Spleen (tissue), 11 donors: ENCODE data around the gene CAMTA1. TPM values are rescaled to one million over a fixed set of nuclear protein-coding genes. Genes with fewer than 3 reads are reported as not detected.

Experiments used
- DNase-seq: peaks from one replicate; pipeline ENCODE4 v3.0.0-alpha.2; 2020
- H3K27ac ChIP-seq, 8 donors: fragments of 200-600 bp; sonication (generic) in 7 of 8; 1 replicate in 4 of 8; 2 replicates in 4 of 8; pipeline versions ENCODE4 v1.5.0 to v1.8.0; 2016 to 2021; ENCODE audit warnings: inconsistent platforms in 4 of 8, mild to moderate bottlenecking in 4 of 8, moderate library complexity in 1 of 8
- H3K27me3 ChIP-seq, 7 donors: fragments of 200-600 bp; sonication (generic) in 6 of 7; replicated peaks in 1 of 7; 1 replicate in 4 of 7; 2 replicates in 3 of 7; pipeline versions ENCODE4 v1.5.0 to v1.8.0; 2016 to 2021; ENCODE audit warnings: inconsistent platforms in 3 of 7, mild to moderate bottlenecking in 1 of 7
- H3K36me3 ChIP-seq, 6 donors: fragments of 200-600 bp; sonication (generic) in 5 of 6; 1 replicate in 4 of 6; 2 replicates in 2 of 6; pipeline versions ENCODE4 v1.5.0 to v1.8.0; 2016 to 2021; ENCODE audit warnings: inconsistent platforms in 2 of 6
- H3K4me1 ChIP-seq, 6 donors: fragments of 200-600 bp; sonication (generic) in 5 of 6; 1 replicate in 3 of 6; 2 replicates in 3 of 6; pipeline versions ENCODE4 v1.5.0 to v1.8.0; 2016 to 2021; ENCODE audit warnings: inconsistent platforms in 3 of 6
- H3K4me3 ChIP-seq, 8 donors: fragments of 200-600 bp; sonication (generic) in 7 of 8; 1 replicate in 4 of 8; 2 replicates in 4 of 8; pipeline versions ENCODE4 v1.5.0 to v1.8.0; 2016 to 2021; ENCODE audit warnings: inconsistent platforms in 4 of 8, mild to moderate bottlenecking in 4 of 8, moderate library complexity in 2 of 8
- H3K9me3 ChIP-seq, 8 donors: fragments of 200-600 bp; sonication (generic) in 7 of 8; 1 replicate in 4 of 8; 2 replicates in 4 of 8; pipeline versions ENCODE4 v1.5.0 to v1.8.0; 2016 to 2021; ENCODE audit warnings: inconsistent platforms in 4 of 8
- CTCF ChIP-seq, 11 experiments: fragments of 200-600 bp in 7 of 11; fragments of 450-650 bp in 4 of 11; sonication (generic) in 4 of 11; IDR thresholded peaks in 8 of 11; conservative IDR thresholded peaks in 3 of 11; 1 replicate in 7 of 11; 2 replicates in 4 of 11; pipeline versions ENCODE4 v1.4.0 to v1.8.0; 2016 to 2021; ENCODE audit warnings: antibody characterized with exemption in 11 of 11, inconsistent platforms in 4 of 11, mild to moderate bottlenecking in 1 of 11
- POLR2A ChIP-seq, 3 donors: fragments of 450-650 bp; IDR thresholded peaks; one replicate each; pipeline ENCODE4 v1.5.1; 2017; ENCODE audit warnings: antibody characterized with exemption in 3 of 3, mild to moderate bottlenecking in 1 of 3
- POLR2AphosphoS5 ChIP-seq, 3 donors: sonication (generic); formaldehyde crosslinking; IDR thresholded peaks; one replicate each; pipeline ENCODE4 v1.5.1; 2017; ENCODE audit warnings: antibody characterized with exemption in 3 of 3
- WGBS, 5 donors: extraction: QIAGEN DNeasy Blood & Tissue Kit in 3 of 5; methylation state at CpG; one replicate each; pipeline versions ENCODE4 v1.1.5 to v1.1.7; 2013 to 2018; 5-methylcytosine and 5-hydroxymethylcytosine counted together
- intact Hi-C: fragments of 100-400 bp; cut with DNase I; formaldehyde crosslinking; loops from one replicate; pipeline ENCODE4 v1.15.0; 2023; ENCODE audit warnings: low total_unique reads
- polyA plus RNA-seq, 3 donors: library from polyadenylated mRNA; stranded (reverse); fragments of 200-250 nt; gene quantifications; one replicate each; pipeline ENCODE4 v1.2.1, GENCODE V29; 2013
- total RNA-seq, 7 donors: library from RNA; depleted of rRNA in 3 of 7; stranded (reverse); fragments of >200 nt in 3 of 7; fragmentation: NEBNext Ultra II Directional in 4 of 7; extraction: Animal tissue kit (Norgen Biotek cat#: 25700) in 4 of 7; gene quantifications; one replicate each; pipeline versions ENCODE4 v1.1.0 to v1.2.1, GENCODE V29; 2016 to 2021
- donor health status: healthy with polysubstance abuse.
- donor health status: DM: no; HTN: no; CAD: no; lungs with moderate emphysema.
- donor health status: DM: no; HTN: no; CAD: no.
- donor health status: Bipolar disorder and iron deficiency.
- donor health status: healthy.
- donor health status: DM: no; HTN: no; CAD: no.
- donor health status: DM: yes; HTN: yes; CAD: no.

Gene CAMTA1
- total and polyA plus RNA-seq, 10 donors, result 53.0 to 106 (median 77.3) TPM

- no peak for DNase-seq
- no peaks in the 10 kb centered on the region for H3K9me3 ChIP-seq
- H3K4me3 ChIP-seq, result no peak overlapping the region
- no peaks in the 10 kb centered on the region for H3K36me3 ChIP-seq
- H3K4me1 ChIP-seq, result no peaks in the 10 kb centered on the region
- no peaks in the 10 kb centered on the region for H3K27me3 ChIP-seq
- TF ChIP-seq POLR2AphosphoS5 (IDR thresholded peaks at IDR 0.05), result no peak
- intact Hi-C loops, result no loop called here
- no peak overlapping the region for H3K27ac ChIP-seq
- WGBS, 5 donors, result 73 to 91% (median 85%) methylated on average over 4 of the region's 4 CpGs
Measured at GRCh38 chr1:6948861-6949260, 163.6 kb downstream of the CAMTA1 start.

- no peaks in the 10 kb centered on the region for H3K9me3 ChIP-seq
- 78 to 89% (median 87%) methylated on average over 8 to 9 of the region's 9 CpGs for WGBS, 5 donors
- TF ChIP-seq POLR2A (IDR thresholded peaks at IDR 0.05), result no peak
- no peak for TF ChIP-seq CTCF (IDR thresholded peaks at IDR 0.05 in 8 of 11, conservative IDR thresholded peaks at IDR 0.05 in 3 of 11)
- no peak for TF ChIP-seq POLR2AphosphoS5 (IDR thresholded peaks at IDR 0.05)
Measured at GRCh38 chr1:6950001-6950765, 164.9 kb downstream of the CAMTA1 start.

GRCh38 chr1:6951536-6951935 is 166.3 kb downstream of the CAMTA1 start:
- Histone ChIP-seq H3K36me3 (no peaks in the 10 kb centered on the region), H3K27me3 (no peaks in the 10 kb centered on the region), H3K4me1 (peaks cover 0 to 8% (median 0%) of the 10 kb centered on the region in 6 donors), H3K9me3 (no peaks in the 10 kb centered on the region), H3K27ac (no peak overlapping the region), H3K4me3 (no peak overlapping the region)
- no peak for TF ChIP-seq POLR2AphosphoS5 (IDR thresholded peaks at IDR 0.05)
- TF ChIP-seq POLR2A (IDR thresholded peaks at IDR 0.05), result no peak
- no peak for TF ChIP-seq CTCF (IDR thresholded peaks at IDR 0.05 in 8 of 11, conservative IDR thresholded peaks at IDR 0.05 in 3 of 11)
- intact Hi-C loops, result no loop called here
- WGBS, 5 donors, result 85 to 94% (median 93%) methylated on average over 6 to 12 of the region's 12 CpGs
- DNase-seq, result no peak

More at GRCh38 chr1:6950001-6950765, 164.9 kb downstream of the CAMTA1 start:
- H3K27ac ChIP-seq, result no peak overlapping the region
- no peaks in the 10 kb centered on the region for H3K4me1 ChIP-seq
- intact Hi-C loops, result no loop called here
- no peak for DNase-seq
- H3K4me3 ChIP-seq, result no peak overlapping the region
- H3K36me3 ChIP-seq, result no peaks in the 10 kb centered on the region
- H3K27me3 ChIP-seq, result no peaks in the 10 kb centered on the region

- Histone ChIP-seq H3K36me3 (no peaks in the 10 kb centered on the region), H3K4me1 (peaks cover 0 to 8% (median 0%) of the 10 kb centered on the region in 6 donors), H3K4me3 (no peak overlapping the region), H3K27ac (no peak overlapping the region), H3K9me3 (no peaks in the 10 kb centered on the region), H3K27me3 (no peaks in the 10 kb centered on the region)
- intact Hi-C loops, result no loop called here
- WGBS, 5 donors, result 80 to 95% (median 85%) methylated on average over 12 of the region's 12 CpGs
- no peak for DNase-seq
- TF ChIP-seq CTCF (IDR thresholded peaks at IDR 0.05 in 8 of 11, conservative IDR thresholded peaks at IDR 0.05 in 3 of 11), result no peak
- TF ChIP-seq POLR2A (IDR thresholded peaks at IDR 0.05), result no peak
- no peak for TF ChIP-seq POLR2AphosphoS5 (IDR thresholded peaks at IDR 0.05)
Measured at GRCh38 chr1:6953216-6953615, 168.0 kb downstream of the CAMTA1 start.
